PC-9 (cell line): ENCODE measurements around the gene CCDC154.

ENCODE experiments used
- CTCF ChIP-seq: fragments of 200-600 bp; sonication (generic); conservative IDR thresholded peaks from 2 replicates; pipeline ENCODE4 v1.6.1; 2017; ENCODE audit warnings: mixed run types, antibody characterized with exemption, mild to moderate bottlenecking, moderate library complexity
- EZH2 ChIP-seq: fragments of 200-600 bp; sonication (generic); IDR thresholded peaks from 2 replicates; pipeline ENCODE4 v1.8.0; 2017; ENCODE audit warnings: antibody characterized with exemption, low read depth

- TF ChIP-seq CTCF (no peak), EZH2 (no peak)
These were observed 29.9 kb upstream of the CCDC154 start for GRCh38 chr16:1474082-1474795.
